ENCODE measurements around the gene FAR2.
A peak's percentile ranks its signal among the peaks of the same experiment; 100 is the strongest.
"Not testable (repeated sequence)": the region's sequence is repeated elsewhere in the genome, so short reads cannot be mapped to it uniquely, and the experiment has no call there.

The FAR2 gene

DNA sequence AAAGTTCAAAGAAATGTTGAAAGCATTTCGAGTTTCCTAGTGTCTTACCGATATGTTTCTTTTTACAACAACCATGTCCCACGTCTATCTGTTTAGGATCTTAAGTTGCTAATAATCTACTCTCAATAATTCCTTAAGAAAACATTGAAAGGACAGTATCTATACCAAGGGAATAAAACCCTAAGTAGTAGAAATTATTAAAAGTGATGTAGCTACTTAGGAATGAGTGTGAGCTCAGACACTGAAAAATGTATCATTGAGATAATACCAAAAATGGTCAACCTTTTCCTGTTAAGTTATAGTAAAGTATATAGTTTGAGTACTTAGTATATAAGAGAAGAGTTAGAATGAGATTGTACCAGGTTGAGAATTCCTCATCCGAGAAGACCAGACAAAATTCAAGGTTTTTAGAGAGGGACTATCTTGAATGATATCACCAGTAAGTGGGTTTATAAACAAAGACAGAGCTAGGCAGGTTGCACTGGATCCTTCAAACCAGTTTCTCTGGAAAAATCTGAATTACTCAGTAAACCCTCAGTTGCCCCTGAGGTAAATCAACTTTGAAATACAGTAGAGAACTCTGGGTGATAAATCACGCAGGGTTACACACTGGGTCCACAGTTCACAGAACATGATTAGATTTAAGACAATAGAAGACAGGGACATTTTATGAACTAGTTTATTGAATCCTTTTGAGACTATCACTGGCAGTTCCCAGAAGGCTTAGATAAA is 135.1 kb downstream of the FAR2 start:
- DNase-seq, result no peak

DNA sequence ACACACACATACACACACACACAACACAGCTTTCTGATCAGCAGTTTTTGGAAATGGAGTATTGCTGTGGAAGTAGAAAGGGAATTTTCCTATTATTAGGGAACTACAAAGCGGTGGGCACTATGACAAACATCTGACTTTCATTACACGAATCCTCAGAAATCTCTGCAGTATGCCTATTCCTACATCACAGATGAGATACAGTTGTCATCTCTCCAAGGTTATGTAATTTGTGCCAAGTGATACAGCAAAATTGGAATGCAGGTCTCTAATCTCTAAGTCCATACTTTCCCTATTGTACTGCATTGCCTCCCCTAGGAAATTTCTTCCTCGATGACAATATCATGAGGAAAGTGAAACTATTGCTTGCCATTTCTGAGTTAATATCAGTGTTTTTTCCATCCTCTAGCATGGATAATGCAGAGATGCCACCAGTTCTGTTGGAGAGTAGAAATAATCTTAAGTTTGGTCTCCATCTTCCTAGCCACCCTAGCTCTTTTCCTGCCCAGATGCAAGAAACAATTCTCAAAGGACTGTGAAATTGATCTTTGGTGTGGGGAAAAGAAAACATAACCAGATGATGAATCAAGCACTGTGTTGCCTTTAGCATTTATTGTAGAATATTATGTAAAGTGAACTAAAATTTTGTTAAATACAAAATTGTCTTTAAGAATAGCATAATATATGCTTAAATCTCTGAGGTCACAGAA is 137.2 kb downstream of the FAR2 start:
- no peak for DNase-seq

DNA sequence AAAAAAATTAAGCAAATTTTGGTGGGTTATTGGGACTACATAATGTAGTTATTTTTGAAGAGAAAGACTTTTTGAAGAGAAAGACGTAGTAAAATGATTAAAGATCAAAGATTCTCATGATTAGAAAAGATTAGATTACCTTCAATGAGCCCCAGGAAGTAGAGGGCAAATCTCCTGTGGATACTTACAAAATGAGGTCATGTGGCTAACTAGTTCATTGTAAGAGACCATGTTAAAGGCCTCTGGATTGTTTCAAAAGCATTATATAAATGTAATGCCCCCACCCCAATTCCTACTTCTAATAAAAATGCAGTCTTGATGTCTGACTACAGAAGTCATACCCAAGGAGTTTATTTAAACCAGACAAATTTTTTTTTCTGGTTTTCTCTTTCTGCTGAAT is 138.5 kb downstream of the FAR2 start:
- DNase-seq, result peak; percentile 14

DNA sequence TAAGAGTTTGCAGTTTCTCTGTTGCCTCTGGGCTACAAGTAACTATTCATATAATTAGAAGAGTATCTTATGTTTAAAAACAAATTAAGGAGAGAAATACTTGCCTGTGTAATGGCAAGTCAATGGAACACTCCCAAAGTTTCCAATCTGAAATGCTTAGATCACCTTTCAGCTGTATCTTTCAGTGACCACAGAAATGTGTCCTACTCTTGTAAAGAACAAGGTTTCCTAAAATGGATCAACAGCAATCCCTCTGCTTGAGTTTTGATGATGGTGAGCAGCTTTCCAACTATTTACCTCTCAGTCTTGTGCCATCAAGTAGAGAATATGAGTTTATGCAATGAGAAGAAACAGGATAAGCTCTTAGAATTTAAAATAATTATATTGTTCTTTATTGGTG is 139.0 kb downstream of the FAR2 start:
- DNase-seq, result no peak

DNA sequence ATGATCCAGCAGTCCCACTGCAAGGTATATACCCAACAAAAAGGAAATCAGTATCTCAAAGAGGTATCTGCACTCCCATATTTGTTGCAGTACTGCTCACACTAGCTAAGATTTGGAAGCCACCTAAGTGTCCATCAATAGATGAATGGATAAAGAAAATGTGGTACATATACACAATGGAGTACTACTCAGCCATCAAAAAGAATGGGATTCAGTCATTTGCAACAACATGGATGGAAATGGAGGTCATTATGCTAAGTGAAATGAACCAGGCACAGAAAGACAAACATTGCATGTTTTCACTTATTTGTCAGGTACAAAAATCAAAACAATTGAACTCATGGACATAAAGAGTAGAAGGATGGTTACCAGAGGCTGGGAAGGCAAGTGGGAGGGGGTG is 141.4 kb downstream of the FAR2 start:
- not testable (repeated sequence) for DNase-seq

DNA sequence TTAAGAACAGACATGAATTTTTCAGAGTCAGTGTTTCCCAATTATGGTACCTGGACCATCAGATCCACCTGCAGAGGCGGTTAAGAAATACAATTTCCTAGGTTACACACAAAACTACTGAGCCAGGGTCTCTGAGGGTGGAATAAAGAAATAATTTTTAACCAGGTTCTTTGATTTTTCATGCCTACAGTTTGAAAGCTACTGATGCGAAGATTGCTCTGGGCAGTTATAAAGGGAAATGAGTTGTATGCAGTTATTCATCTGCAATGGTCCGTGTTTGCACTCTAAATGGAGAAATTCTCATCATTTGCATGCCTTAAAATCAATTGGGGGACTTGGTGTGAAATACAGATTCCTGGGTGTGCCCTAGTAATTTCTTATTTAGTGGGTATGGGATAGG is 142.1 kb downstream of the FAR2 start:
- no peak for DNase-seq

DNA sequence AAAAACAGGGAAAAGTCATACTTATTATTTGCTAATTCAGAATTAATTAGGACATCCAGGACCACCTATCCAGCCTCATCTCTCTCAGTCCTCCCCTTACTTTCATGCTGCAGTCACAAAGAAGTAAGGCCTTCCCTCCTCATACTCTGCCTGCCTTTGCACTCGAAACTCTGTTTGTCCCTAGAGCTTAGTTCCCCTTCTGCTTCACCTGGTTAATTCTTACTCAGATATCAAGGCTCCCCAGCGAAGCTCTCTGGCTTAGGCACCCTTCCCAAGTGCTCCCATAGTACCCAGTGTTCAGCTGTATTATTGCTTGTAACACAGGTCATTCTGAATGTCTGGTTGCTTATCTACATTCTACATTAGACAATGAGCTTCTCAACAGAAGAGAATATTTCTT is 150.6 kb downstream of the FAR2 start:
- peak; percentile 27 for DNase-seq

DNA sequence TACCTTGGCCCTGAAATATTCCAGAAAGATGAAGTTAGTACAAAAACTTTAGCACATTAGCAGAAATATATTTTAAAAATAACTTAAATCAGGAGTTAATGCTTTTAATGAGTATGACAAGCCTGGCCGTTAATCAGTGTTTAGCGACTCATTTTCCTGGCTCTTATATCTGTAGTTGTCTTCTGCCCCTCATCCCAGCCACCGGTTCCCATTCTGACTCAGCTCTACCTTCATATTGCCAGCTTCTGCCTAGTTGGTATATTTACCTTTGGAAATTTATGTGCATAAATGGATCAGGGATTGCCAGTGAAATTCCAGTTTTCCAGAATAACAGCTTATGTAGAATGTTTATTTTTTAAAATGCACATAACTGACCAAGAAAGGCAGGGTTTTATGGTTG is 152.0 kb downstream of the FAR2 start:
- DNase-seq, result no peak

DNA sequence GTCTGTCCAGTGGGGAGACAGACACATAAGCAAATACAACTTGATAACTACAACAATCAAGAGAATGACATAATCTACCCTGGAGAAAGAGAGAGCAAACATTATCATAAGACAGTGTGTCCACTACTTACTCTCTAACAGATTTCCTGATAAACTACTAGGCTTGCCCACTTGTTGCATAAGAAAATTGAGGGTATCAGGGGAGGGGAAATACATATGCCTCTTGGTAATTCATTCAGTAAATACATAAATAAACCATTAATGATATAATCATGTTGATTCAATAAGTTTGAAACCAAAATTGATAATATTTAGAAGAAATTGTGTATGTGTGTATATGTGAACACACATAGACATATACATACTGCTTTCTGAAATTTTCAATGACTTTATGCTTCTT is 155.3 kb downstream of the FAR2 start:
- DNase-seq, result no peak

DNA sequence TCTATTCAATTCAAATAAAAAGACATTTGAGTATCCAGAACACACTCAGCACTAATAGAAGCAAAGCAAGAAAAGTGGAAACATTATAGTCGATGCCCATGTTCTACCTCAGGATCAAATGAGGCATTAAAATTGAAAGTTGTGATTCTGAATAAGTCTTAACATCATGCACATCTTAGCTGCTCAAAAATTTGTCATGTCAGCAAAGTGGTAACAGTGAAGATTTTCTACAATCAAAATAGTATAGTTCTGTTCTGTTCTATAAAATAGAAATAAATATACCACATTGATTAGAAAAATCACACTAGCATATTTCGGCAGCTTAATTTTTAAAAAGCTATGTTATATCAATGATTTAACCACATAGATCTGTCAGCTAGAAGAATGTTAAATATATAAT is 157.2 kb downstream of the FAR2 start:
- no peak for DNase-seq

DNA sequence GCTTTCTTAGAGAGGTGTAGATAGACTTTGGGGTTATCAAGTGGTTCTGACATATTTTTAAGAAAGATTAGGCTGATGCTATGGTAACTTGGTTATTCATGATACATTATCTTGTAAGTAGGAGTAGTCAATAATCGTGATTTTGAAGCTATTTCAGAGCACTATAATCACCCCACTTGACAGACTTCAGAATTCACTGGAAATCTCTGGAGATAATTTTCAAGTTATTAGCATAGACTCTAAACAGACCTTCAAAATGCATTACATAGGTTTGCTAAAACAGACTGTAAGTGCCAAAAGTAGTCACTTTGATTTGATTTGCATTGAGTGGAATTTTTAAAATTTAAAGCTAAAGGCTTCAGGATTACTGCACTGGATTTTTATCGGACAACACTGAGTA is 157.6 kb downstream of the FAR2 start:
- DNase-seq, result no peak

DNA sequence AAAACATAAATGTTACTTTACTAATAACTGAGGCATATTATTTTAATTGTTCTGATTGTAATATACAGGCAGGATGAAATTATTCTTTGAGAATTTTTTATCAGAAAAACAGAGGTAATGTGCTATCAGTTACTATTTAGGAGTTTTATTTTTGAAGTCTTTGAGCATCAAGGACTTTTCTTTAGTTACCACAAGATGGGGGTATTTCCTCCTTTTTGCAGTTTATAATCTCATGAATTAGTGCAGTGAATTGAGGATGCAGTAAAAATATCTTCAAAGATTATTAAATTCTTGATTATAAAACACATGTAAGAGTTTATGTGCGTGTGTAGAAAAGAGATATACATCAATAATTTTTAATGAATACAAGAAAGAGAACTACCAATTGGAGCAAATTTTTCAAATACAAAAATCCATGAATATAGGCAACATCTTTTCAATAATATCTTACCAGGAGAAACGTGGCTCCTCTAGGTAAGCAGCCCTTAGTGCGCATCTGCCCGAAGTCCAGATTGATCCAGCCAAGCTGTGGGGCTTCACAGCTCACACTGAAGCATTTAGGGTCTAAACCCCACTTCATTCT is 160.3 kb downstream of the FAR2 start:
- peak; percentile 57 for DNase-seq

DNA sequence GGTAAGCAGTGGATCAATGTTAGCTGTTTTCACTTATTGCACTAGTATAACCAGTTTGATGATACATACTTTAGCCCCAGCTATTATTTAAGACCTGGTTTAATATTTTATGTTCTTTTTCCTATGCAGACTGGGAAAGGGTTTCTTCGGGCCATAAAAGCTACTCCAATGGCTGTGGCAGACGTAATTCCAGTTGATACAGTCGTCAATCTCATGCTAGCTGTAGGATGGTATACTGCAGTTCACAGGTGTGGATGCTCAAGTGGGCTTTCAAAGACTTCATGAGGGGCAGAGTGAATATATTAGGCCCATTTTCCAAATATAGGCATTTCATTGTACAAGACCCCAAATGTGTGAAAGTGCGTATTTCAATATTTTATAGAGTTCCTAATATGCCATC is 161.8 kb downstream of the FAR2 start:
- DNase-seq, result no peak

DNA sequence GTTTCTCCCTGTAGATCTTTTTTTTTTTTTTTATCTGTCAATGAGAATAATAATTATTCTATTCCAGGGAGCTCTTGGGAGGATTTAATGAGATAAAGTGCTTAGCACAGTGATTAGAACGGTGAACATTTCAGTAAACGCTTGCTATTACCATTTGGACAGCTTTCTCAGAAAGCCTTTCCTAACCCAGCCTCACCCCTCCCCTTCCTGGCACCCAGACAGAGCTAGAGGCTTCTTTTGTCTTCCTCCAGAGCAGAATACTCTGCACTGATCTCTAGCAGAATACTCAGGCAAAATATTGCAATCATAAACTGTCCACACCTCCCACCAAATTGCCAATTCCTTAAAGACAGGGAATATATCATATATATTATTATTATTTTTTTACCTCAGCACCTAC is 165.3 kb downstream of the FAR2 start:
- DNase-seq, result no peak

DNA sequence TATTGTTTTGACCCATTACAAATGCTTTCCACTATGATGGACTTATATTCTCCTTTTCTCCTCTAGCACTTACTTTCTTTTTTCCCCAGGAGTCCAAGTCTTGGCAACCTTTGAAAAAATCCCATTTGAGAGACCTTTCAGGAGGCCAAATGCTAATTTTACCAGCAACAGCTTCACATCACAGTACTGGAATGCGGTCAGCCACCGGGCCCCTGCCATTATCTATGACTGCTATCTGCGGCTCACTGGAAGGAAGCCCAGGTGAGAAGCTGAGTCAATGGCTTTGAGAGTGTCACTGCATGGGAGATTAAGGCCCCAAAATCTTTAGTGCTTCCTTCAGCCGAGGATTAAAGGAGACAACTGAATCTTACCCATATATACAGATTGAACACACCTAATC is 167.7 kb downstream of the FAR2 start:
- DNase-seq, result peak; percentile 12

DNA sequence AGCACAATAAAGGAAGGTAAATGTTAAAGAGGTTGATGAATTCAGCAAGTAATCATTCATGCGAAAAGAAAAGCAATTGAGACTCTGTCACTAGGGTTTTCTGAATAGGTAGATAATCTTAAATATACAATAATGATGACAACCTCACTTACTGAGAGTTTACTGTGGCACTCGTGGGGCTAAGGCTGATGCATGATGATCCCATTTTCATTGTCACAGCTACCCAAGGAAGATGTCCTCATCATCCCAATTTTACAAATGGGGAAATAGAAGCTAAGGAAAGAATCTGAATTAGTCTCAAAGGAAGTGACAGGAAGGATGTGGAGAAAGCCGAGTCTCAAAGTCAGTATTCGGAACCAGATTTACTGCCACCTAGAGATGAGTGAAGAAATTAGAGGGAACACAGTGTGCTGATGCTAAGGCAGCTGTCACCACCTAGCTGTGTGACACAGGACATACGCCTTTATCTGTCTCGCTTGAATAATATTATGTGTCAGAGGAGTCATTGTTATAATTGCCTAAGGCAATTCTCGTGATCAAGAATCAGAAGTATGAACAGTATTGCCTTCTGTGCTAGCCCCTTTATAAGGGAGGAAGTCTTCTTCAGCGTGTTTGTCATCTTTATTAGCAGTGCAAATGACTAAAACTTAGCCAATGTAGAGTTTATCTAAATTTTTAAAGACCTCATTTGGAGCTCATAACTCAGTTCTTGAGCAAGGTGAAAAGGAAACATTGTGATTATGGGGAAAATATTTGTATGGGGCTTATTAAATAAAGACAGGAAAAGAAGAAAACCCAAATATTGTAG is 168.7 kb downstream of the FAR2 start:
- peak; percentile 90 for DNase-seq

DNA sequence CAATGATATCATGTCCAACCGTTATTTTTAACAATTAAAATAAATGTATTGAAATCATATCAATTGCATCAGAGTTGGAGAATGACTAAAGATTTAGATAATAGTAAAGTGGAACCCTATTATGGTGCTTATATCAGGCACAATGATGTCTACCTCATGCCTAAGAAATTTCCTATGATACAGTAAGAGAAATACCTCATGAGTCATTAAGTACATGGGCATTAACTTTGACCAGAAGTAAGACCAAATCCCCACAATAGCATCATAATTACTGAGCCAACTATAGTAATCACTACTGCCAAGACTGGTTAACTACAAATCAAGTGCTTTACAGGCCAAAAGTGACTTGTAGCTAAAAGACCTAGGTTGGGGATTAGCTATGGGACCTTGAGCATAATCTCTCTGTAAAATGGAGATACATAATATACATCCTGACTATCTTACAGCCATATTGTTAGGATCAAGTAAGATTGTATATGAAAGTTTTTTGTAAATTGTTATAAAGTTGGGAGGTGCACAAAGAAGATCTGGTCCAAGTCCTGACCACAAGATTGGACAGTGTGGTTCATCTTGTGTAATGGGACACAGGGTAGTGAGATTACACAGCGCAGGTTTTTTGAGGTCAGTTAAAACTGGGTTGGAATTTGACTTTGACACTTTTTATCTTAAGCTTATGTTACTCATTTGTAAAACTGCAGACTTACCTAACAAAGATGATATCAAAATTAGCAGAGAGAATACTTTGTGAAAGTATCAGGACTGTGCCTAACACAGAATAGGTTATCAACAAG is 171.4 kb downstream of the FAR2 start:
- peak; percentile 17 for DNase-seq

DNA sequence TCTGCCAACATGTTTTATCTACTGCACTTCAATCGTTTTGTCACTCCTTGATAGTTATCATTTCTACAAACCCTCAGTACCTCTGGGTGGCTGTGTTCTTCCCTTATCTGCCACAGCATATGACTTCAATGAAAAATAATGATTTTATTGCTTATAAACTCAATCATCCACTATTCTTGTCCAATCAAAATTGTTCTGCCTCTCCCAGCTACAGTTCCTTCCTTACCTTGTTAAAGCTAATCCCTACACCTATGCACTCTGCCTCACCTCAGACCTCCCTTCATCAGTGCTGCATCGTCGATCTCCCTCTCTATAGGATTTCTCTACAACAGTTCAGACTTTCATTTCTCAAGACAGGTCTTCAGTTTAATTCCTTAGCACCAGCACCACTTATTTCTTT is 173.1 kb downstream of the FAR2 start:
- peak; percentile 19 for DNase-seq

DNA sequence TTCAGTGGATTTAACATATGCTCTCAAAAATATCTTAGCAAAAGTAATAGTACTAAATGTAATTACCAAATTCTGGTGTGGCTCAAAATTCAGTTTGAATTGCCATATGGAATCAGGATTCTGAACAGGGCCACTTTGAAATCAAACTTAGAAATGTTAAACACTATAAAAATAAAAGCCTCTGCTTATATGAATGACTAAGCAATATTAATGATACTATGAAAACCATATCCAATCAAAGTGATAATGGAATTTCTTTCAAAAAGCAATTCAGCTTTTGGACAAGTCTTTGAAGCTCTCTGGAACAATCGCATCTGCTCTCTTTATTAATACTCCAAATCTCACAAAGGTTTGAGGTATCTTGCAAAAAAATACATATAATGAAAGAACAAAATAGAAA is 180.3 kb downstream of the FAR2 start:
- DNase-seq, result no peak

DNA sequence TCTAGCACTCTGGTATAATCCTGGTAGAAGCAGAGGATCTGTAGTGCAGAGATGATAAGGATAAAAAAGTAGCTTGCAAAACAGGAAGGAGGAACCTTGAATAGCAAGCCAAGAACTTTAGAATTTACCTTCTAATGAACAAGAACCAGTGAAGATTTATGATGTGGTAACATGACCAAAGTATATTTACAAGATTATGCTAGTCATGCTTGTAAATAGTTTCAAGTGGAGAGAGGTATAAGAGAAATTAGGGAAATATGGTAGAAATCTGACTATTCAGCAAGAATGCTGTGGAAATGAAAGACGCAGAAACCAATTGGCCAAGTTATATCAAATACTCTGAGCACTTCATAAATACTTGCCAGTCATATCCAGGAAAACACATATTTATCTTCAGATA is 184.1 kb downstream of the FAR2 start:
- DNase-seq, result no peak

DNA sequence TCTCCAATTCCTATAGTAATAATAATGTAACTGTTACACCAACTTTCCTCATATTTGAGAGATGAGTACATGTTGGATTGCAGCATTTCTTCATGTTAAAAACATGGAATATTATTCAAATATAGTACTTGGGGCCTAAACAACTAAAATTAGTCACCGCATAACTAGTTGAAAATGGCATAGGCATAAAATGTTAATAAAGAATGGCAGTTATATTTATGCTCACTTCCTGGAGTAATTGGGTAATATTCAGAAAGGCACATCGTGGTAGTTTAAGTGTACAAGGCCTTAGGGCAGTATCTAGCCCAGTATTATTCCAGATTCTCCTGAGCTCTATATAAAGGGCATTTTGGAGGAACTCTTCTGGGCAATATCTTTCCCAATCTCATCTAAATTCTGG is 185.9 kb downstream of the FAR2 start:
- no peak for DNase-seq

DNA sequence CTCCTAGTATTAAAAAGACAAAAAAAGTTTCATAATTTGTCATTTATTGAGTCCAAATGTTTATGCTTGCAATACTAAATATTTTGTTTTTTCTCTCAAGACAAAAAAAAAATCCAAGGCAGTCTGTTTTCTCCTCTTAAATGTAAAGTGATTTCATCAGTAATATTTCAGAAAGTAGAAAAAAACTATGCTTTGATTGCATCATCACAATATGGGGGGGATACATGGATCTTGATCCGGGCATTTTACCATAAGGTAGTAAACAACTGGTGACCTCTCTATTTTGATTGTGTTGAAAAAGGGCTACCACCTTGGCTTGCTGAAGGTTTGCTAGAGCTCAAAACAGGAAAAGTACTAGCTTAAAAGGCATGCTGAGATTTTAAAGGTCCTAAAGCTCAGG is 188.2 kb downstream of the FAR2 start:
- DNase-seq, result no peak

Data from hematopoietic multipotent progenitor cell treated with erythropoietin and hydrocortisone succinate and interleukin-3 and kit ligand, for 6 days (in vitro differentiated cells).